Fibroblast of mammary gland (primary cell): Measurements from ENCODE around the gene VMP1.
"Not testable (repeated sequence)": the region's sequence is repeated elsewhere in the genome, so short reads cannot be mapped to it uniquely, and the experiment has no call there.

ENCODE experiments used
- DNase-seq: peaks from one replicate; pipeline ENCODE4 v3.0.0-alpha.2; 2010; ENCODE audit warnings: low read depth
- H3K4me3 ChIP-seq: 2 replicates; pipeline ENCODE4 v1.5.1; 2011; ENCODE audit warnings: low read depth, mild to moderate bottlenecking, low read length, moderate library complexity; ENCODE audit not compliant: control insufficient read depth
- CTCF ChIP-seq: conservative IDR thresholded peaks from 2 replicates; pipeline ENCODE4 v1.5.1; 2011; ENCODE audit warnings: low read depth, low read length, inconsistent platforms; ENCODE audit not compliant: control insufficient read depth, insufficient read depth

Gene VMP1

GRCh38 chr17:59756236-59756818, 48.9 kb downstream of the VMP1 start:
- H3K4me3 ChIP-seq = no peak overlapping the region
- DNase-seq = peak; percentile 85

GRCh38 chr17:59757043-59757442, 49.6 kb downstream of the VMP1 start:
- no peak for DNase-seq
- no peak for TF ChIP-seq CTCF
- no peak overlapping the region for H3K4me3 ChIP-seq

More at GRCh38 chr17:59756236-59756818, 48.9 kb downstream of the VMP1 start:
- TF ChIP-seq CTCF = no peak

GRCh38 chr17:59757470-59757869, 50.0 kb downstream of the VMP1 start:
- no peak for TF ChIP-seq CTCF
- DNase-seq = peak; percentile 8
- no peak overlapping the region for H3K4me3 ChIP-seq

GRCh38 chr17:59757881-59758385, 50.5 kb downstream of the VMP1 start:
- H3K4me3 ChIP-seq = no peak overlapping the region
- no peak for DNase-seq
- no peak for TF ChIP-seq CTCF

GRCh38 chr17:59758998-59759651, 51.7 kb downstream of the VMP1 start:
- not testable (repeated sequence) for DNase-seq, H3K4me3 ChIP-seq

DNA sequence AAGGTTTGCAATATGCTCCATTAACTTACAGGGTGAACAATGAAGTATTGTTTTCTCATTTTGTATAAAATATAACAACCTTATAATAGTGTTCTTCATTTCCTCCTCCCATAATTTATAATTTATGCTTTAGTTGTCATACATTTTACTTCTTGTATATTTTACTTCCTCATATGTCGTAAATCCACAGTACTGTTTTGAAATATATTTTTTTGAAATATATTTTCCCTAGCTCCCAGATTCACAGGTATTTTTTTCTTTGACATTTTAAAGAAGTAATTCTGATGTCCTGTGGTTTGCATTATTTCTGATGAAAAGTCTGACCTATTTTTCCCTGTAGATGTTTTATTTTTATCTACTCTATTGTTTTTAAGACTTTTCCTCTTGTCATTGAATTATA, 52.7 kb downstream of the VMP1 start:
- TF ChIP-seq CTCF = no peak
- DNase-seq = no peak
- H3K4me3 ChIP-seq = no peak overlapping the region

GRCh38 chr17:59761385-59762048, 54.1 kb downstream of the VMP1 start:
- no peak for TF ChIP-seq CTCF
- H3K4me3 ChIP-seq = no peak overlapping the region
- DNase-seq = peak; percentile 55
